ENCODE data around the gene AMDHD1.

DNA sequence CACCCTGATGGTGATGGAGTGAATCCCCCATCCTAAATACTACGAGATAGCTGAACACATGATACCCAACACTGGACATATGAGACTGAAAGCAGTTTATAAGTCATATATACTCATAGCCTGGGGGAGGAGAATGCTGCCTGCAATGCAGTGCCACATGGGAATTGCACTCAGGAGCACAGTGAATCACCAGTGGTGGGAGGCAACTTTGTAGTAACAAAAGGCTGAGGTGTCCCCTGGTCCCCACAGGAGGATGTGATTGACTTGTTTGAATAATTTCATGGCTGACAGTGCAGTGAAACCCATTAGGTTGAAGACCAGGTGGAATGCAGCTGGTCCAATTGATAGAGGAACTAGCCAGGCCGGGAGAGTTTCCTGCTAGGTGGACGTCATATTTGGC is 20.9 kb upstream of the AMDHD1 start:
- TF ChIP-seq, protein P1, sequence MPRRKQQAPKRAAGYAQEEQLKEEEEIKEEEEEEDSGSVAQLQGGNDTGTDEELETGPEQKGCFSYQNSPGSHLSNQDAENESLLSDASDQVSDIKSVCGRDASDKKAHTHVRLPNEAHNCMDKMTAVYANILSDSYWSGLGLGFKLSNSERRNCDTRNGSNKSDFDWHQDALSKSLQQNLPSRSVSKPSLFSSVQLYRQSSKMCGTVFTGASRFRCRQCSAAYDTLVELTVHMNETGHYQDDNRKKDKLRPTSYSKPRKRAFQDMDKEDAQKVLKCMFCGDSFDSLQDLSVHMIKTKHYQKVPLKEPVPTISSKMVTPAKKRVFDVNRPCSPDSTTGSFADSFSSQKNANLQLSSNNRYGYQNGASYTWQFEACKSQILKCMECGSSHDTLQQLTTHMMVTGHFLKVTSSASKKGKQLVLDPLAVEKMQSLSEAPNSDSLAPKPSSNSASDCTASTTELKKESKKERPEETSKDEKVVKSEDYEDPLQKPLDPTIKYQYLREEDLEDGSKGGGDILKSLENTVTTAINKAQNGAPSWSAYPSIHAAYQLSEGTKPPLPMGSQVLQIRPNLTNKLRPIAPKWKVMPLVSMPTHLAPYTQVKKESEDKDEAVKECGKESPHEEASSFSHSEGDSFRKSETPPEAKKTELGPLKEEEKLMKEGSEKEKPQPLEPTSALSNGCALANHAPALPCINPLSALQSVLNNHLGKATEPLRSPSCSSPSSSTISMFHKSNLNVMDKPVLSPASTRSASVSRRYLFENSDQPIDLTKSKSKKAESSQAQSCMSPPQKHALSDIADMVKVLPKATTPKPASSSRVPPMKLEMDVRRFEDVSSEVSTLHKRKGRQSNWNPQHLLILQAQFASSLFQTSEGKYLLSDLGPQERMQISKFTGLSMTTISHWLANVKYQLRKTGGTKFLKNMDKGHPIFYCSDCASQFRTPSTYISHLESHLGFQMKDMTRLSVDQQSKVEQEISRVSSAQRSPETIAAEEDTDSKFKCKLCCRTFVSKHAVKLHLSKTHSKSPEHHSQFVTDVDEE (CRISPR knock-in tag; IDR thresholded peaks at IDR 0.05) = no peak
- TF ChIP-seq RARB (CRISPR knock-in tag; IDR thresholded peaks at IDR 0.05) = no peak
- no peak for TF ChIP-seq ZNF70 (CRISPR knock-in tag; IDR thresholded peaks at IDR 0.05)

Measured in SK-N-SH treated with all-trans-retinoic acid at 6 μM for 48 hours (cell line).